Body of pancreas (tissue), 4 donors: Measurements from ENCODE around the gene TARS3.

Experiments used
- POLR2A ChIP-seq, 3 donors: fragments of 450-650 bp; IDR thresholded peaks; one replicate each; pipeline ENCODE4 v1.6.1; 2016; ENCODE audit warnings: antibody characterized with exemption in 3 of 3, mild to moderate bottlenecking in 2 of 3
- TF ChIP-seq, protein P1 (sequence below), 7 experiments: fragments of 450-650 bp in 4 of 7; fragments of 200-600 bp in 3 of 7; sonication (generic) in 3 of 7; IDR thresholded peaks; one replicate each; pipeline ENCODE4 v1.5.1; 2016 to 2019; ENCODE audit warnings: antibody characterized with exemption in 7 of 7

DNA sequence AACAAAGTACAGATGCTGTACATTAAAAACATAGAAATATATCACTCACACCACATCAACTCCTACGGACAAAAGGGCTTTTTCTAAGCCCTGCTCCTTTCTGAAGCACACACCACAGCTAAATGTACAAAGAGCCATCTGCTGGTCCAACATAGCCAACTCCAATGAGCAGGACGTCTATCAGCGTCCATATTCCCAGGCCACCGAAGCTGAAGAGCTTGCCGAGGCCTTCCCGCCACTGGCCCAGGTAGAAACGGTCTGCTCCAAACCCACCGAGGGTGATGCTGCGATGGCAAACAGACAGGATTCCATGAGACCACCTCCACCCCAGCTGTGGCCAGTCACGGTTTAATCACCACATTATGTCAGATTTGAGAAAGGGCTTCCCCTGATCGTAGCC, 81.9 kb downstream of the TARS3 start:
- TF ChIP-seq, protein P1, sequence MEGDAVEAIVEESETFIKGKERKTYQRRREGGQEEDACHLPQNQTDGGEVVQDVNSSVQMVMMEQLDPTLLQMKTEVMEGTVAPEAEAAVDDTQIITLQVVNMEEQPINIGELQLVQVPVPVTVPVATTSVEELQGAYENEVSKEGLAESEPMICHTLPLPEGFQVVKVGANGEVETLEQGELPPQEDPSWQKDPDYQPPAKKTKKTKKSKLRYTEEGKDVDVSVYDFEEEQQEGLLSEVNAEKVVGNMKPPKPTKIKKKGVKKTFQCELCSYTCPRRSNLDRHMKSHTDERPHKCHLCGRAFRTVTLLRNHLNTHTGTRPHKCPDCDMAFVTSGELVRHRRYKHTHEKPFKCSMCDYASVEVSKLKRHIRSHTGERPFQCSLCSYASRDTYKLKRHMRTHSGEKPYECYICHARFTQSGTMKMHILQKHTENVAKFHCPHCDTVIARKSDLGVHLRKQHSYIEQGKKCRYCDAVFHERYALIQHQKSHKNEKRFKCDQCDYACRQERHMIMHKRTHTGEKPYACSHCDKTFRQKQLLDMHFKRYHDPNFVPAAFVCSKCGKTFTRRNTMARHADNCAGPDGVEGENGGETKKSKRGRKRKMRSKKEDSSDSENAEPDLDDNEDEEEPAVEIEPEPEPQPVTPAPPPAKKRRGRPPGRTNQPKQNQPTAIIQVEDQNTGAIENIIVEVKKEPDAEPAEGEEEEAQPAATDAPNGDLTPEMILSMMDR (IDR thresholded peaks at IDR 0.05) = no peak
- TF ChIP-seq POLR2A (IDR thresholded peaks at IDR 0.05) = no peak
